ENCODE data around the gene CNKSR1.

DNA sequence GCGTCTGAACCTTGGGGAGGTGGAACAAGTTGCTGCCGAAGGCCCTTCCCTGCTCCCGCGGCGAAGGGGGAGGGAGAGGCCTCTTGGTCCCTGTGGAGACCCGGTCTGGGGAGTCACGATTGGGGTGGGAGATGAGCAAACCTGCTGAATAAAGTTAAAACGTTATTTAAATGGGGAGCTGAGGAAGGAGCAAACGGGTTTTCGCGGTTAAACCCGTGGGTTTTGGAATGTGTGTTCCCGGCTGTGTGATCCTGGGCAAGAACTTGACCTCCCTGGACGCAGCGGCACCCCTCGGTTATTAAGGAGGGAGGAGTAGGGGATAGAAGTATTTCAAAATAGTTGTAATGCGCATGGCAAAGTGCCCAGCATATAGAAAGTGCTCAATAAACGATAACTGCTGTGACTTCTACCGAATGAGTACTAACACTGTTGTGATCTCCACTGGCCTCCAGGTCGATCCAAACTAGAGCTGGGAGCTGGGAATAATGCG, 15.0 kb upstream of the CNKSR1 start:
- no peak for TF ChIP-seq EZH2 (IDR thresholded peaks at IDR 0.05; ENCODE audit: borderline replicate concordance, insufficient read depth, low read depth, low read length, poor library complexity, severe bottlenecking)
- TF ChIP-seq, protein P1, sequence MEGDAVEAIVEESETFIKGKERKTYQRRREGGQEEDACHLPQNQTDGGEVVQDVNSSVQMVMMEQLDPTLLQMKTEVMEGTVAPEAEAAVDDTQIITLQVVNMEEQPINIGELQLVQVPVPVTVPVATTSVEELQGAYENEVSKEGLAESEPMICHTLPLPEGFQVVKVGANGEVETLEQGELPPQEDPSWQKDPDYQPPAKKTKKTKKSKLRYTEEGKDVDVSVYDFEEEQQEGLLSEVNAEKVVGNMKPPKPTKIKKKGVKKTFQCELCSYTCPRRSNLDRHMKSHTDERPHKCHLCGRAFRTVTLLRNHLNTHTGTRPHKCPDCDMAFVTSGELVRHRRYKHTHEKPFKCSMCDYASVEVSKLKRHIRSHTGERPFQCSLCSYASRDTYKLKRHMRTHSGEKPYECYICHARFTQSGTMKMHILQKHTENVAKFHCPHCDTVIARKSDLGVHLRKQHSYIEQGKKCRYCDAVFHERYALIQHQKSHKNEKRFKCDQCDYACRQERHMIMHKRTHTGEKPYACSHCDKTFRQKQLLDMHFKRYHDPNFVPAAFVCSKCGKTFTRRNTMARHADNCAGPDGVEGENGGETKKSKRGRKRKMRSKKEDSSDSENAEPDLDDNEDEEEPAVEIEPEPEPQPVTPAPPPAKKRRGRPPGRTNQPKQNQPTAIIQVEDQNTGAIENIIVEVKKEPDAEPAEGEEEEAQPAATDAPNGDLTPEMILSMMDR (IDR thresholded peaks at IDR 0.05): no peak

Data from B cell (primary cell).